HG03432 (cell line): ENCODE measurements around the gene CLEC9A.

Experiments
- ATAC-seq: cut with Tn5 transposase; IDR thresholded peaks from one replicate; pipeline ENCODE4 v1.9.1; 2021; ENCODE audit warnings: mild to moderate bottlenecking, moderate library complexity; ENCODE audit not compliant: unreplicated experiment

Gene CLEC9A

GRCh38 chr12:10102322-10102721 is 71.8 kb downstream of the CLEC9A start:
- ATAC-seq: no peak

DNA sequence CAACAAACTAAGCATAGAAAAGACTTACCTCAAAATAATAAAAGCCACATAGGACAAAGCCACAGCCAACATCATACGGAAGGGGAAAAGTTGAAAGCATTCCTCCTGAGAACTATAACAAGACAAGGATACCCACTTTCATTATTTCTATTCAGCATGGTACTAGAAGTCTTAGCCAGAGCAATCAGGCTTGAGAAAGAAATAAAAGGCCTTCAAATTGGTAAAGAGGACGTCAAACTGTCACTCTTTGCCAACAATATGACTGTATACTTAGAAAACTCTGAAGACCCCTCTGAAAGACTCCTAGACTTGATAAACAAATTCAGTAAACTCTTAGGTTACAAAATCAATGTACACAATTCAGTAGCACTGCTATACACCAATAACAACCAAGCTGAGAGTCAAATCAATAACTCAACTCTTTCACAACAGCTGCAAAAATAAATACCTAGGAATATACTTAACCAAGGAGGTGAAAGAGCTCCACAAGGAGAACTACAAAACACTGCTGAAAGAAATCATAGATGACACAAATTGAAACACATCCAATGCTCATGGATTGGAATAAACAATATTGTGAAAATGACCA is 79.9 kb downstream of the CLEC9A start:
- no peak for ATAC-seq

DNA sequence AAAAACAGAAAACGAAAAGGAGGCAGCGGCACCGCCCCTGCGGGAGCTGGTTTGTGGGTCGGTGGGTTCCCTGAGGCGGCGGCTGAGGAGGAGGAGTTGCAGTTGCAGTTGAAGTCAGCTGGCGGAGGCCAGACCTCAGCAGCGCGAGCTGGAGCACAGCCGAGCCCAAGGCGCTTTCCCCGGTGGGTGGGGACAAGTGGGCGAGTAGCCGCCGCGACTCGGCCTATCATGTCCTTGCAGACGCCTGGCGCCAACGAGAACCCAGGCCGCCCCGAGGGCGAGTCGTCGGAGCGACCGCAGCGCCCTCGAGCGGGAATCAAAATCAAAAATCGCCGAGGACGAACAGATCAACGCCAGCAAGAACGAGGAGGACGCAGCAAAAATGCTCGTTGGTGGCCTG is 81.0 kb downstream of the CLEC9A start:
- ATAC-seq: no peak

DNA sequence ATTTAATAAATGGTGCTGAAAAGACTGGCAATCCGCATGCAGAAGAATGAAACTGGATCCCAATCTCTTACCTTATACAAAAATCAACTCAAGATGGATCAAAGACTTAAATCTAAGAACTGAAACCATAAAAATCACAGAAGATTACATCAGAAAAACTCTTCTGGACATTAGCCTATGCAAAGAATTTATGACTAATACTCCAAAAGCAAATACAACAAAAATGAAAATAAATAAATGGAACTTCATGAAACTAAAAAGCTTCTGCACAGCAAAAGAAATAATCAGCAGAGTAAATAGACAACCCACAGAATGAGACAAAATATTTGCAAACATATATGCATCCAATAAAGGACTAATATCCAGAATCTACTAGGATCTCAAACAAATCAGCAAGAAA is 82.6 kb downstream of the CLEC9A start:
- ATAC-seq: no peak

GRCh38 chr12:10113920-10114319 is 83.4 kb downstream of the CLEC9A start:
- no peak for ATAC-seq

DNA sequence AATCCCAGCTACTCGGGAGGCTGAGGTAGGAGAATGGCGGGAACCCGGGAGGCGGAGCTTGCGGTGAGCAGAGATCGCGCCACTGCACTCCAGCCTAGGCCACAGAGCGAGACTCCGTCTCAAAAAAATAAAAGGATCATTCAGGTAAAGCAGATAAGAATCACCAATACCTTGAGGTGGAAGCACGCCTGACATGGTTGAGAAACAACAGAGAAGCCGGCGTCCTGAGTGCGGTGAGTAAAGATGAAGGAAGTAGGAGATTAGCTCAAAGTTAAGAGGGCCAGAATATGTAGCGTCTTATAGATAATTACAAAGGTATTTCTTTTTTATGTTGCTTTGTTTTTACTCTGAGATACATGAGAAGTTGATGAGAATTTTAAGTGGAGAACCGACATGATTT is 84.8 kb downstream of the CLEC9A start:
- ATAC-seq: no peak
